ENCODE results near the gene DLG5.

The DLG5 gene

DNA sequence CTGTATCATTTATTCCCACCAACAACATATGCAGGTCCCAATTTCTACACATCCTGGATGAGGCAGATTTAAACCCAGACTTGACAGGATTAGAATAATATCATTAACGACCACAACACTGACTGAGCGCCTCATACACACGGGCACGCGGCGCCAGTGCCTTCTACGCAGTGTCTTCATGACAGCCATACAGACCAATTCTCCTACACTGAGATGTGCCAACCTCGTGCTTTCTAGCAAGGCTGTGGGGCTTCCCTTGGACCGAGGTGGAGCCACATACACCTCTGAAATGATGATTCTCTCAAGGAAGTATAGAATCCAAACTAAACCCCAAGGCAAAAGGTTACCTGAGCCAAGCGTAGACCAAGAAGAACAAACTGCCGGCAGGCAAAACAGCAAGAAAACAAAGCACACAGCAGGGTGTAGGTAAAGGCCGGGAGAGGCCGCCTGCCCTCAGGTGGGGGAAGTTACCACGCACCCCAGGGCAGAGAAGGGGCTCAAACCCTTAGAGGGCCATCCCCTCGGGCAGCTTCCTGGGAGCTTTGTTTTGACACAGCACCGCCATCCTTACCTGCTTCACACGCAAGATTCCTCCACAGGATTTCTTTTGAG, 75.8 kb downstream of the DLG5 start:
- Histone ChIP-seq H3K36me3 (ENCODE audit: control insufficient read depth in 1 of 2, insufficient read depth in 2 of 2, low read depth in 1 of 2, low read length in 2 of 2) (peaks cover 45 to 52% of the 10 kb centered on the region in 2 experiments), H3K27me3 (ENCODE audit: control insufficient read depth in 1 of 2, insufficient read depth in 1 of 2, low read length in 2 of 2) (no peaks in the 10 kb centered on the region), H2BK120ac (ENCODE audit: low read depth, low read length) (no peak overlapping the region), H3K9ac (ENCODE audit: low read length) (no peak overlapping the region), H2BK5ac (ENCODE audit: low read depth, low read length, poor library complexity, severe bottlenecking) (no peak overlapping the region), H3K27ac (ENCODE audit: low read length, poor library complexity, severe bottlenecking) (no peak overlapping the region), H3K18ac (ENCODE audit: low read depth in 1 of 2, low read length in 2 of 2) (no peak overlapping the region), H2BK12ac (ENCODE audit: low read length in 2 of 2) (no peak overlapping the region), H3K4me2 (ENCODE audit: low read length, poor library complexity, severe bottlenecking) (no peak overlapping the region), H2AK5ac (ENCODE audit: low read length, severe bottlenecking) (no peak overlapping the region), H3K23ac (ENCODE audit: low read length in 2 of 2) (no peak overlapping the region), H3K9me3 (ENCODE audit: control insufficient read depth, low read length) (no peaks in the 10 kb centered on the region), H4K8ac (ENCODE audit: low read length) (no peak overlapping the region), H3K4ac (ENCODE audit: low read depth in 1 of 2, low read length in 2 of 2) (no peak overlapping the region), H3K79me1 (replicated peaks; ENCODE audit: low read length, poor library complexity, severe bottlenecking) (peaks cover 34% of the 10 kb centered on the region), H3K4me3 (ENCODE audit: insufficient read depth in 1 of 2, low read depth in 1 of 2, low read length in 2 of 2) (no peak overlapping the region), H2AFZ (ENCODE audit: low read depth, low read length) (no peak overlapping the region), H2BK15ac (ENCODE audit: low read depth, poor library complexity, severe bottlenecking) (no peak overlapping the region), H3K4me1 (ENCODE audit: control insufficient read depth, insufficient read depth, low read depth, low read length) (peaks cover 19% of the 10 kb centered on the region), H4K91ac (ENCODE audit: low read length) (no peak overlapping the region), H3K14ac (ENCODE audit: low read length in 2 of 2) (no peak overlapping the region)
- DNase-seq = no peak
- 95% methylated on average over 14 of the region's 17 CpGs for WGBS

- H3K14ac ChIP-seq (ENCODE audit: low read length in 2 of 2) = no peak overlapping the region
- no peak overlapping the region for H2BK15ac ChIP-seq (ENCODE audit: low read depth, poor library complexity, severe bottlenecking)
- H3K9me3 ChIP-seq (ENCODE audit: control insufficient read depth, low read length) = no peaks in the 10 kb centered on the region
- peaks cover 25% of the 10 kb centered on the region for H3K4me1 ChIP-seq (ENCODE audit: control insufficient read depth, insufficient read depth, low read depth, low read length)
- H3K4me2 ChIP-seq (ENCODE audit: low read length, poor library complexity, severe bottlenecking) = no peak overlapping the region
- no peak overlapping the region for H4K8ac ChIP-seq (ENCODE audit: low read length)
- WGBS = 63% methylated on average over 12 of the region's 12 CpGs
- no peak overlapping the region for H2BK120ac ChIP-seq (ENCODE audit: low read depth, low read length)
- H3K27ac ChIP-seq (ENCODE audit: low read length, poor library complexity, severe bottlenecking) = no peak overlapping the region
- peaks cover 36 to 45% of the 10 kb centered on the region in 2 experiments for H3K36me3 ChIP-seq (ENCODE audit: control insufficient read depth in 1 of 2, insufficient read depth in 2 of 2, low read depth in 1 of 2, low read length in 2 of 2)
- no peaks in the 10 kb centered on the region for H3K27me3 ChIP-seq (ENCODE audit: control insufficient read depth in 1 of 2, insufficient read depth in 1 of 2, low read length in 2 of 2)
- H2AK5ac ChIP-seq (ENCODE audit: low read length, severe bottlenecking) = no peak overlapping the region
- no peak overlapping the region for H2AFZ ChIP-seq (ENCODE audit: low read depth, low read length)
- no peak overlapping the region for H3K9ac ChIP-seq (ENCODE audit: low read length)
- H2BK12ac ChIP-seq (ENCODE audit: low read length in 2 of 2) = no peak overlapping the region
- H3K4me3 ChIP-seq (ENCODE audit: insufficient read depth in 1 of 2, low read depth in 1 of 2, low read length in 2 of 2) = no peak overlapping the region
- no peak overlapping the region for H3K4ac ChIP-seq (ENCODE audit: low read depth in 1 of 2, low read length in 2 of 2)
- H3K18ac ChIP-seq (ENCODE audit: low read depth in 1 of 2, low read length in 2 of 2) = peak overlapping the region in 1 of 2 experiments; percentile 40
- no peak overlapping the region for H4K91ac ChIP-seq (ENCODE audit: low read length)
- H3K79me1 ChIP-seq (replicated peaks; ENCODE audit: low read length, poor library complexity, severe bottlenecking) = peaks cover 28% of the 10 kb centered on the region
- DNase-seq = no peak
- no peak overlapping the region for H3K23ac ChIP-seq (ENCODE audit: low read length in 2 of 2)
- H2BK5ac ChIP-seq (ENCODE audit: low read depth, low read length, poor library complexity, severe bottlenecking) = no peak overlapping the region
These were observed 77.4 kb downstream of the DLG5 start for GRCh38 chr10:77849039-77849664.

- no peak overlapping the region for H3K14ac ChIP-seq (ENCODE audit: low read length in 2 of 2)
- H3K4ac ChIP-seq (ENCODE audit: low read depth in 1 of 2, low read length in 2 of 2) = no peak overlapping the region
- no peak overlapping the region for H2BK5ac ChIP-seq (ENCODE audit: low read depth, low read length, poor library complexity, severe bottlenecking)
- no peak overlapping the region for H3K18ac ChIP-seq (ENCODE audit: low read depth in 1 of 2, low read length in 2 of 2)
- no peak overlapping the region for H3K4me2 ChIP-seq (ENCODE audit: low read length, poor library complexity, severe bottlenecking)
- H3K4me1 ChIP-seq (ENCODE audit: control insufficient read depth, insufficient read depth, low read depth, low read length) = peaks cover 36% of the 10 kb centered on the region
- H3K27me3 ChIP-seq (ENCODE audit: control insufficient read depth in 1 of 2, insufficient read depth in 1 of 2, low read length in 2 of 2) = no peaks in the 10 kb centered on the region
- no peak overlapping the region for H2BK12ac ChIP-seq (ENCODE audit: low read length in 2 of 2)
- H4K91ac ChIP-seq (ENCODE audit: low read length) = no peak overlapping the region
- no peaks in the 10 kb centered on the region for H3K9me3 ChIP-seq (ENCODE audit: control insufficient read depth, low read length)
- no peak overlapping the region for H2AK5ac ChIP-seq (ENCODE audit: low read length, severe bottlenecking)
- peaks cover 28% of the 10 kb centered on the region for H3K79me1 ChIP-seq (replicated peaks; ENCODE audit: low read length, poor library complexity, severe bottlenecking)
- no peak overlapping the region for H3K27ac ChIP-seq (ENCODE audit: low read length, poor library complexity, severe bottlenecking)
- peak overlapping the region; percentile 53 for H3K9ac ChIP-seq (ENCODE audit: low read length)
- 26% methylated on average over 21 of the region's 21 CpGs for WGBS
- no peak overlapping the region for H3K23ac ChIP-seq (ENCODE audit: low read length in 2 of 2)
- no peak overlapping the region for H2BK120ac ChIP-seq (ENCODE audit: low read depth, low read length)
- H2BK15ac ChIP-seq (ENCODE audit: low read depth, poor library complexity, severe bottlenecking) = no peak overlapping the region
- DNase-seq = peak; percentile 74
- H4K8ac ChIP-seq (ENCODE audit: low read length) = no peak overlapping the region
- peak overlapping the region in 1 of 2 experiments; percentile 52 for H3K4me3 ChIP-seq (ENCODE audit: insufficient read depth in 1 of 2, low read depth in 1 of 2, low read length in 2 of 2)
- peaks cover 31 to 50% of the 10 kb centered on the region in 2 experiments for H3K36me3 ChIP-seq (ENCODE audit: control insufficient read depth in 1 of 2, insufficient read depth in 2 of 2, low read depth in 1 of 2, low read length in 2 of 2)
- H2AFZ ChIP-seq (ENCODE audit: low read depth, low read length) = no peak overlapping the region
These were observed 79.7 kb downstream of the DLG5 start for GRCh38 chr10:77846718-77847311.

GRCh38 chr10:77845451-77845850, 81.1 kb downstream of the DLG5 start:
- no peak overlapping the region for H2BK15ac ChIP-seq (ENCODE audit: low read depth, poor library complexity, severe bottlenecking)
- H4K8ac ChIP-seq (ENCODE audit: low read length) = no peak overlapping the region
- no peak overlapping the region for H3K18ac ChIP-seq (ENCODE audit: low read depth in 1 of 2, low read length in 2 of 2)
- H3K14ac ChIP-seq (ENCODE audit: low read length in 2 of 2) = no peak overlapping the region
- H3K36me3 ChIP-seq (ENCODE audit: control insufficient read depth in 1 of 2, insufficient read depth in 2 of 2, low read depth in 1 of 2, low read length in 2 of 2) = peaks cover 33 to 50% of the 10 kb centered on the region in 2 experiments
- no peak overlapping the region for H4K91ac ChIP-seq (ENCODE audit: low read length)
- no peak overlapping the region for H2BK12ac ChIP-seq (ENCODE audit: low read length in 2 of 2)
- no peak overlapping the region for H3K4ac ChIP-seq (ENCODE audit: low read depth in 1 of 2, low read length in 2 of 2)
- H3K27ac ChIP-seq (ENCODE audit: low read length, poor library complexity, severe bottlenecking) = peak overlapping the region; percentile 76
- no peak for DNase-seq
- no peak overlapping the region for H3K23ac ChIP-seq (ENCODE audit: low read length in 2 of 2)
- H3K4me3 ChIP-seq (ENCODE audit: insufficient read depth in 1 of 2, low read depth in 1 of 2, low read length in 2 of 2) = no peak overlapping the region
- no peak overlapping the region for H2AK5ac ChIP-seq (ENCODE audit: low read length, severe bottlenecking)
- H3K9ac ChIP-seq (ENCODE audit: low read length) = peak overlapping the region; percentile 71
- no peak overlapping the region for H2BK5ac ChIP-seq (ENCODE audit: low read depth, low read length, poor library complexity, severe bottlenecking)
- H3K27me3 ChIP-seq (ENCODE audit: control insufficient read depth in 1 of 2, insufficient read depth in 1 of 2, low read length in 2 of 2) = no peaks in the 10 kb centered on the region
- H3K4me2 ChIP-seq (ENCODE audit: low read length, poor library complexity, severe bottlenecking) = no peak overlapping the region
- H3K9me3 ChIP-seq (ENCODE audit: control insufficient read depth, low read length) = no peaks in the 10 kb centered on the region
- peaks cover 47% of the 10 kb centered on the region for H3K4me1 ChIP-seq (ENCODE audit: control insufficient read depth, insufficient read depth, low read depth, low read length)
- no peak overlapping the region for H2BK120ac ChIP-seq (ENCODE audit: low read depth, low read length)
- peaks cover 28% of the 10 kb centered on the region for H3K79me1 ChIP-seq (replicated peaks; ENCODE audit: low read length, poor library complexity, severe bottlenecking)
- H2AFZ ChIP-seq (ENCODE audit: low read depth, low read length) = no peak overlapping the region
